ENCODE measurements around the gene LCOR.

- TF ChIP-seq CTCF (IDR thresholded peaks at IDR 0.05) (no peak), POLR2A (IDR thresholded peaks at IDR 0.05) (no peak)
These were observed 136.8 kb downstream of the LCOR start for GRCh38 chr10:96968682-96969423.
